ENCODE results near the gene TADA2B.

TADA2B gene

DNA sequence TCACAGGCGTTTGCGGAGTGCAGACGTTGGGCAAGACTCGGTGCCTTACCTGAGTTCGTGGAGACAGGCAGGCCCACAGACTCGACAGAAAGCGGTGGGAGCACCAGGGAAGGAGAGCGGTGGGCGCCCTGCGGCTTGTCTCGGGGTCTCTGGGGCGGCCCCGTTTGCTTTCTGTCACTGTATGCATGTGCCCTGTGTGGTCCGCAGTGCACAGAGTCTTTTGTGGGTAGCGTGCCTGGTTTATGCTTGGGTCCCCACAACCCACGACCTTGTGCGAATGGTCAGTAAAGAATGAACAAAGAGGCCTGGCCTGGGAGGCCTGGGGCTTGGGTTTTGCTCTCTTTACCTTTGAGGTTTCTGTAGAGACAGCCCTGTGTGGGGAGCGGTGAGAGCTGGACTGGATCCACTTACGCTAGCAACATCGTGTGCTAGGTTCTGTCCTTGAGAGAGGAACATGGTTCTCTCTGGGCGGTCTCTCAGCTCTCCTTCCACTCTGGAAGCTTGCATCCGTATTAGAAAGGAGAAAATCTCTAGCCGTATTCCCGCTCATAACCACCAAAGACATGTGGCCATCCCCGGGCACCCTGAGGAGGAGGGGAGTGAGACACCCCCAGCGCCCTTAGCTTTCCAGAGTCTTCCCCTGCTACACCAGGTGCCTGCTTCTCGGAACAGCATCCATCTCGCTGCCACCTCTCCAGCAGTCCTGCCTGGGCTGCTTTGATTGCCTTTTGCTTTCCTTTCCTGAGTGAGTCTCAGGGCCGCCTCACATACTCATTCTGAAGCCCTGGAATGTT is 1.2 kb downstream of the TADA2B start:
- Histone ChIP-seq H3K27me3 (ENCODE audit: control insufficient read depth, insufficient read depth, low read length) (peaks cover 22% of the 10 kb centered on the region), H3K9me3 (ENCODE audit: control insufficient read depth, insufficient read depth, low read length) (no peaks in the 10 kb centered on the region), H3K9ac (ENCODE audit: low read depth, low read length) (peak overlapping the region; percentile 70), H3K36me3 (ENCODE audit: control insufficient read depth, insufficient read depth, low read length) (peaks cover 2% of the 10 kb centered on the region), H3K4me3 (ENCODE audit: low read depth, low read length) (peak overlapping the region; percentile 82), H3K4me1 (ENCODE audit: control insufficient read depth, insufficient read depth, low read length) (peaks cover 2% of the 10 kb centered on the region)

- Histone ChIP-seq H3K27me3 (ENCODE audit: control insufficient read depth, insufficient read depth, low read length) (peaks cover 22% of the 10 kb centered on the region), H3K4me1 (ENCODE audit: control insufficient read depth, insufficient read depth, low read length) (peaks cover 2% of the 10 kb centered on the region), H3K9ac (ENCODE audit: low read depth, low read length) (no peak overlapping the region), H3K9me3 (ENCODE audit: control insufficient read depth, insufficient read depth, low read length) (no peaks in the 10 kb centered on the region), H3K36me3 (ENCODE audit: control insufficient read depth, insufficient read depth, low read length) (peaks cover 2% of the 10 kb centered on the region), H3K4me3 (ENCODE audit: low read depth, low read length) (no peak overlapping the region)
Measured at GRCh38 chr4:7045553-7045952, 2.4 kb downstream of the TADA2B start.

DNA sequence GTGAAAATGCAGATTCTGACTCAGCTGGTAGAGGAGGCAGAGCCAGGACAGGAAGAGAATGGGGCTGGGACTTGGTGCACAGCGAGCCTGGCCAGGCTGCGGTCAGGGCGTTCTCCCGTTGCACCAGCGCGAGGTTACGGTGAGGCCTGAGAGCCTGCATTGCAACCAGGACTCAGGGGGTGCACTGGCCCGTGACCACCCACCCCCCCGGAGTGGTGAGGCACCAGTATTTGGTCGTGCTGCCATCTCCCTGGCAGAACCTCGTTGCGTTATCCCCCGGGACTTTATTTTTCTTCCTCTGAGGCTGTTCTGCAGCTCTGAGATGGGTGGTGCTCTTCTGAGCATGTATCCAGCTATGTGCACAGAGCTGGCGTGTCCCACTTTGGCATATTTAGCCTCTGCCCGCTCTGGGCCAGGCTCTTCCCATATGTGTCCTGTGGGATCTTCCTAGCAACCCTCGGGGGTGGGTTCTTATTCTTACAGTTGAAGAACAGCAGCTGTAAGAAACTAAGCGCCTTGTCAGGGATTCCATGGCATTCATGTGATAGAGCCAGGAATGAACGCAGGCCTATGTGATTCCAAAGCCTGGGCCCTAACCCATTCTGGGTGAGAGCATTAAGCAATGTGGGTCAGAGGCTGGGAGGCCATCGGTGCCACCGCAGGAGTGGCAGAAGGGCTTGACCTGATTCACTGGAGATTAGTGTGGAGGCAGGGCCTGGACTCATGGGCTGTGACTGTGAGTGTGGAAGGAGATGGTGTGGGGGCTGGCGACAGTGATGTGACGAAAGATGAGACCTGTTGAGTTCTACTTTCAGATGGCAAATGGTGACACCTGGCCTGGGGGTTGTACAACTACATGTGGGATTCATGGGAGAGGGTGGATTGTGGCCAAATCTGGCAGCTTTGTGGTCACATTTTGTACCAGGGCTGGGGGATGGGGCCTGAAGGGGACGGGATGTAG is 3.1 kb downstream of the TADA2B start:
- Histone ChIP-seq H3K9me3 (ENCODE audit: control insufficient read depth, insufficient read depth, low read length) (no peaks in the 10 kb centered on the region), H3K4me3 (ENCODE audit: low read depth, low read length) (no peak overlapping the region), H3K36me3 (ENCODE audit: control insufficient read depth, insufficient read depth, low read length) (peaks cover 2% of the 10 kb centered on the region), H3K27me3 (ENCODE audit: control insufficient read depth, insufficient read depth, low read length) (peaks cover 15% of the 10 kb centered on the region), H3K4me1 (ENCODE audit: control insufficient read depth, insufficient read depth, low read length) (peaks cover 2% of the 10 kb centered on the region), H3K9ac (ENCODE audit: low read depth, low read length) (no peak overlapping the region)

- peaks cover 2% of the 10 kb centered on the region for H3K4me1 ChIP-seq (ENCODE audit: control insufficient read depth, insufficient read depth, low read length)
- peaks cover 2% of the 10 kb centered on the region for H3K36me3 ChIP-seq (ENCODE audit: control insufficient read depth, insufficient read depth, low read length)
- no peaks in the 10 kb centered on the region for H3K9me3 ChIP-seq (ENCODE audit: control insufficient read depth, insufficient read depth, low read length)
- H3K9ac ChIP-seq (ENCODE audit: low read depth, low read length), result no peak overlapping the region
- peaks cover 8% of the 10 kb centered on the region for H3K27me3 ChIP-seq (ENCODE audit: control insufficient read depth, insufficient read depth, low read length)
- no peak overlapping the region for H3K4me3 ChIP-seq (ENCODE audit: low read depth, low read length)
Measured at GRCh38 chr4:7046971-7047370, 3.8 kb downstream of the TADA2B start.

- Histone ChIP-seq H3K4me1 (ENCODE audit: control insufficient read depth, insufficient read depth, low read length) (peaks cover 2% of the 10 kb centered on the region), H3K9ac (ENCODE audit: low read depth, low read length) (no peak overlapping the region), H3K9me3 (ENCODE audit: control insufficient read depth, insufficient read depth, low read length) (no peaks in the 10 kb centered on the region), H3K27me3 (ENCODE audit: control insufficient read depth, insufficient read depth, low read length) (peaks cover 4% of the 10 kb centered on the region), H3K4me3 (ENCODE audit: low read depth, low read length) (no peak overlapping the region), H3K36me3 (ENCODE audit: control insufficient read depth, insufficient read depth, low read length) (peaks cover 3% of the 10 kb centered on the region)
Measured at GRCh38 chr4:7048642-7049041, 5.5 kb downstream of the TADA2B start.

DNA sequence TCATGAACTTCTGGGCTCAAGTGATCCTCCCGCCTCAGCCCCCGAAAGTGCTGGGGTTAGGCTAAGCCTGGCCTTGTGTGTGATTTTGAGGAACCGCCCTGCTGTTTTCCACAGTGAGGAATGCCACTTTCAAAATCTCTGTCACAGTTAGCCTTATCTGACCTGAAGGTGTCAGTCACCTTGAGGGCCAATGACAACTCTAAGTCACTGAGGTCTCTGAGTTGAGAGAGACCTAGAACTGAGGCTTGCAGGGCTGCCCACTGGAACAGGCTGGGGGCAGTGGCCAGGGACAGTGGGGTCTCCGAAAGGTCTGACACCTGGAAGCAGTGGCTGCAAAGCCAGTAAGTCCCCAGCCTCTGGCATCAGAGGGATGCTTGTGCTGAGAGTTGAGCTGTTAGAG is 6.1 kb downstream of the TADA2B start:
- Histone ChIP-seq H3K9ac (ENCODE audit: low read depth, low read length) (no peak overlapping the region), H3K4me3 (ENCODE audit: low read depth, low read length) (no peak overlapping the region), H3K36me3 (ENCODE audit: control insufficient read depth, insufficient read depth, low read length) (peaks cover 6% of the 10 kb centered on the region), H3K27me3 (ENCODE audit: control insufficient read depth, insufficient read depth, low read length) (peaks cover 2% of the 10 kb centered on the region), H3K9me3 (ENCODE audit: control insufficient read depth, insufficient read depth, low read length) (no peaks in the 10 kb centered on the region), H3K4me1 (ENCODE audit: control insufficient read depth, insufficient read depth, low read length) (peaks cover 2% of the 10 kb centered on the region)

- no peak overlapping the region for H3K4me3 ChIP-seq (ENCODE audit: low read depth, low read length)
- no peaks in the 10 kb centered on the region for H3K27me3 ChIP-seq (ENCODE audit: control insufficient read depth, insufficient read depth, low read length)
- no peaks in the 10 kb centered on the region for H3K4me1 ChIP-seq (ENCODE audit: control insufficient read depth, insufficient read depth, low read length)
- H3K36me3 ChIP-seq (ENCODE audit: control insufficient read depth, insufficient read depth, low read length), result peaks cover 6% of the 10 kb centered on the region
- no peaks in the 10 kb centered on the region for H3K9me3 ChIP-seq (ENCODE audit: control insufficient read depth, insufficient read depth, low read length)
- no peak overlapping the region for H3K9ac ChIP-seq (ENCODE audit: low read depth, low read length)
Measured at GRCh38 chr4:7049739-7050138, 6.6 kb downstream of the TADA2B start.

- peaks cover 10% of the 10 kb centered on the region for H3K36me3 ChIP-seq (ENCODE audit: control insufficient read depth, insufficient read depth, low read length)
- no peaks in the 10 kb centered on the region for H3K4me1 ChIP-seq (ENCODE audit: control insufficient read depth, insufficient read depth, low read length)
- H3K9ac ChIP-seq (ENCODE audit: low read depth, low read length), result no peak overlapping the region
- no peaks in the 10 kb centered on the region for H3K27me3 ChIP-seq (ENCODE audit: control insufficient read depth, insufficient read depth, low read length)
- no peaks in the 10 kb centered on the region for H3K9me3 ChIP-seq (ENCODE audit: control insufficient read depth, insufficient read depth, low read length)
- no peak overlapping the region for H3K4me3 ChIP-seq (ENCODE audit: low read depth, low read length)
Measured at GRCh38 chr4:7050481-7051143, 7.4 kb downstream of the TADA2B start.

- no peak overlapping the region for H3K4me3 ChIP-seq (ENCODE audit: low read depth, low read length)
- H3K36me3 ChIP-seq (ENCODE audit: control insufficient read depth, insufficient read depth, low read length), result peaks cover 10% of the 10 kb centered on the region
- no peaks in the 10 kb centered on the region for H3K27me3 ChIP-seq (ENCODE audit: control insufficient read depth, insufficient read depth, low read length)
- no peaks in the 10 kb centered on the region for H3K4me1 ChIP-seq (ENCODE audit: control insufficient read depth, insufficient read depth, low read length)
- no peaks in the 10 kb centered on the region for H3K9me3 ChIP-seq (ENCODE audit: control insufficient read depth, insufficient read depth, low read length)
- H3K9ac ChIP-seq (ENCODE audit: low read depth, low read length), result no peak overlapping the region
Measured at GRCh38 chr4:7051144-7051495, 7.9 kb downstream of the TADA2B start.

DNA sequence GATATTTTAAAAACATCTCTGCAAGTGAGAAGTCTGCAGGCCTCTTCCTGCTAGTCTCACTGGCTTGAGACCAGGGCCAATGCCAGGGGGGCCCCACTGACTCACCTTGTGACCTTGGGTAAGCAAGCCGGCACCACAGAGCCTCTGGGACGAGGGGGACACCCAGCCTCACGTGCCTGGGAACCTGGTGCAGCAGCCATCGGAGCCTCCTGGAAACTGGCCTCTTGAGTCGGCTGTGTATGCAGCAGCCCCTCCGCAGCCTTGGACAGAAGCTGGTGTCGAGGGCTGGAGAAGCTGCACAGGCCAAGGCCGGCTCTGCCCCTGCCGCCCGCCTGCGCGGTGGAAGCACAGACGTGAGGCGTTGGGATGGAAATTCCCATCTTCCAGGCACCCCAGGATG is 8.7 kb downstream of the TADA2B start:
- Histone ChIP-seq H3K36me3 (ENCODE audit: control insufficient read depth, insufficient read depth, low read length) (peaks cover 8% of the 10 kb centered on the region), H3K9ac (ENCODE audit: low read depth, low read length) (no peak overlapping the region), H3K4me1 (ENCODE audit: control insufficient read depth, insufficient read depth, low read length) (no peaks in the 10 kb centered on the region), H3K9me3 (ENCODE audit: control insufficient read depth, insufficient read depth, low read length) (no peaks in the 10 kb centered on the region), H3K27me3 (ENCODE audit: control insufficient read depth, insufficient read depth, low read length) (no peaks in the 10 kb centered on the region), H3K4me3 (ENCODE audit: low read depth, low read length) (no peak overlapping the region)

GRCh38 chr4:7052313-7052712 is 9.1 kb downstream of the TADA2B start:
- Histone ChIP-seq H3K27me3 (ENCODE audit: control insufficient read depth, insufficient read depth, low read length) (no peaks in the 10 kb centered on the region), H3K4me3 (ENCODE audit: low read depth, low read length) (no peak overlapping the region), H3K9ac (ENCODE audit: low read depth, low read length) (no peak overlapping the region), H3K36me3 (ENCODE audit: control insufficient read depth, insufficient read depth, low read length) (peaks cover 8% of the 10 kb centered on the region), H3K9me3 (ENCODE audit: control insufficient read depth, insufficient read depth, low read length) (no peaks in the 10 kb centered on the region), H3K4me1 (ENCODE audit: control insufficient read depth, insufficient read depth, low read length) (no peaks in the 10 kb centered on the region)

Data from iPS-15b (cell line).